Kidney (tissue), 14 donors: ENCODE measurements around the gene N4BP3. TPM values are rescaled to one million over a fixed set of nuclear protein-coding genes. Genes with fewer than 3 reads are reported as not detected.

ENCODE experiments used
- DNase-seq, 5 donors: peaks; one replicate each; pipeline ENCODE4 v3.0.0-alpha.2; 2013 to 2020
- FAIRE-seq: peaks from 2 replicates; lab custom pipeline; 2012; peaks lifted over from hg19 to GRCh38; lab: Jason Lieb, UNC
- H3K27ac ChIP-seq, 2 donors: one replicate each; pipeline ENCODE4 v1.7.0; 2013; ENCODE audit warnings: low read depth in 2 of 2, low read length in 2 of 2, inconsistent platforms in 1 of 2
- H3K27me3 ChIP-seq: one replicate; pipeline ENCODE4 v1.7.1; 2013; ENCODE audit warnings: low read length, inconsistent platforms; ENCODE audit not compliant: control insufficient read depth, insufficient read depth
- H3K36me3 ChIP-seq, 3 donors: one replicate each; pipeline versions ENCODE4 v1.7.0 to v1.7.1; 2013; ENCODE audit warnings: low read length in 3 of 3, control low read depth in 1 of 3, inconsistent platforms in 1 of 3; ENCODE audit not compliant: insufficient read depth in 3 of 3, control insufficient read depth in 2 of 3
- H3K4me1 ChIP-seq, 3 donors: one replicate each; pipeline versions ENCODE4 v1.7.0 to v1.7.1; 2013; ENCODE audit warnings: low read length in 3 of 3, inconsistent platforms in 1 of 3, low read depth in 1 of 3; ENCODE audit not compliant: control insufficient read depth in 2 of 3, insufficient read depth in 2 of 3
- H3K4me3 ChIP-seq, 3 donors: one replicate each; pipeline versions ENCODE4 v1.7.0 to v1.8.1; 2013; ENCODE audit warnings: low read length in 3 of 3, control low read depth in 1 of 3, inconsistent platforms in 1 of 3
- H3K9ac ChIP-seq, 3 donors: one replicate each; pipeline versions ENCODE4 v1.7.0 to v1.7.1; 2013; ENCODE audit warnings: low read length in 3 of 3, control low read depth in 1 of 3, inconsistent platforms in 1 of 3
- H3K9me3 ChIP-seq, 3 donors: one replicate each; pipeline versions ENCODE4 v1.7.0 to v1.7.1; 2013; ENCODE audit warnings: low read length in 3 of 3, control low read depth in 1 of 3, inconsistent platforms in 1 of 3; ENCODE audit not compliant: control insufficient read depth in 2 of 3, insufficient read depth in 1 of 3
- CTCF ChIP-seq: IDR thresholded peaks from 3 replicates; pipeline ENCODE4 v1.5.1; 2012; ENCODE audit warnings: mild to moderate bottlenecking, moderate library complexity, borderline replicate concordance; ENCODE audit not compliant: insufficient read depth; ENCODE audit errors: extremely low read depth
- intact Hi-C: fragments of 100-400 bp; cut with DNase I; formaldehyde crosslinking; loops from one replicate; pipeline ENCODE4 v1.11.1; 2022
- polyA plus RNA-seq: library from polyadenylated mRNA; stranded (reverse); fragments of 350-450 nt; fragmentation: Illumina TruSeq; extraction: RNeasy Lipid Tissue Mini Kit (QIAGEN cat#74804); gene quantifications from one replicate; pipeline ENCODE4 v1.2.3, GENCODE V29; 2014; ENCODE audit warnings: low read depth, low replicate concordance; ENCODE audit not compliant: insufficient read depth
- total RNA-seq: library from RNA; stranded (reverse); fragmentation: NEBNext Ultra II Directional; extraction: Animal tissue kit (Norgen Biotek cat#: 25700); gene quantifications from one replicate; pipeline ENCODE4 v1.2.1, GENCODE V29; 2021
- donor health status: control.
- donor health status: control.
- donor health status: control.
- donor health status: control.
- donor health status: control.
- donor health status: DM: yes; HTN: yes; CAD: no.
- donor health status: Normal renal cell carcinoma (clear cell type).

Gene N4BP3
- total and polyA plus RNA-seq, 2 donors from 2014 or later = 2.4 to 5.6 TPM

- H3K36me3 ChIP-seq = no peaks in the 10 kb centered on the region
- no peaks in the 10 kb centered on the region for H3K4me1 ChIP-seq
- no peak for TF ChIP-seq CTCF
- H3K9ac ChIP-seq = no peak overlapping the region
- intact Hi-C loops = no loop called here
- no peaks in the 10 kb centered on the region for H3K9me3 ChIP-seq
- FAIRE-seq (no peak), DNase-seq (no peak)
- H3K4me3 ChIP-seq = no peak overlapping the region
- no peaks in the 10 kb centered on the region for H3K27me3 ChIP-seq
- no peak overlapping the region for H3K27ac ChIP-seq
Observed at GRCh38 chr5:178170455-178170854, 57.1 kb downstream of the N4BP3 start.

DNA sequence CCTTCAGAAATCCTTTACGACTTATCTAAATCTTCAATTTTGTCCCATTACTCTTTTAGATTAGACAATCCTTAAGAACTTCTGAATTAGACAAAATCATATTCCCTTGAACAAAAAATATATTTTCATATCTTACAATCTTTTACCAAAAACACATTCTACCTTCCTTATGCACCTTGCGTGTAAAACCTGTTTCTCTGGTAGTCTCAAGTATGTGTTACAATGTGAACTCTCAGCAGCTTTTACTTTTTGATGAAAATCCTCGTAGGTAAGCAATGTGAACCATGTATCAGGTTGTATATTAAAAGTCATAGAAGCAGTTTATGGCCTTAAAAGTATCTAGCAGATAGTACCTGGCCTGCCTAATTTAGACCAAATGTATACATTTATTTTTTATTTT is 61.1 kb downstream of the N4BP3 start:
- peaks cover 0 to under 1% (median 0%) of the 10 kb centered on the region in 3 donors for H3K9me3 ChIP-seq
- H3K9ac ChIP-seq = no peak overlapping the region
- no peaks in the 10 kb centered on the region for H3K27me3 ChIP-seq
- no peaks in the 10 kb centered on the region for H3K36me3 ChIP-seq
- FAIRE-seq = no peak
- no peaks in the 10 kb centered on the region for H3K4me1 ChIP-seq
- no peak overlapping the region for H3K27ac ChIP-seq
- no peak overlapping the region for H3K4me3 ChIP-seq
- intact Hi-C loops = no loop called here
- no peak for TF ChIP-seq CTCF
- DNase-seq = no peak

Other genes starting within 250 kb of the N4BP3 start
- gene PROP1, start 117.3 kb upstream of the N4BP3 start, total RNA-seq = not detected
- not detected for gene PROP1, start 117.3 kb upstream of the N4BP3 start, polyA plus RNA-seq
- 45.3 TPM for gene RMND5B, start 17.5 kb downstream of the N4BP3 start, total RNA-seq
- gene RMND5B, start 17.5 kb downstream of the N4BP3 start, polyA plus RNA-seq = 36.6 TPM
- gene NHP2, start 40.4 kb downstream of the N4BP3 start, total RNA-seq = 98.6 TPM
- 129 TPM for gene NHP2, start 40.4 kb downstream of the N4BP3 start, polyA plus RNA-seq
- gene GMCL2, start 73.8 kb downstream of the N4BP3 start, total RNA-seq = not detected
- gene GMCL2, start 73.8 kb downstream of the N4BP3 start, polyA plus RNA-seq = not detected
- gene HNRNPAB, start 91.0 kb downstream of the N4BP3 start, total RNA-seq = 130 TPM
- gene HNRNPAB, start 91.0 kb downstream of the N4BP3 start, polyA plus RNA-seq = 81.8 TPM
- gene PHYKPL, start 119.3 kb downstream of the N4BP3 start, total RNA-seq = 116 TPM
- gene PHYKPL, start 119.3 kb downstream of the N4BP3 start, polyA plus RNA-seq = 35.3 TPM